ENCODE data around the gene EBF3.

EBF3 gene

GRCh38 chr10:129963641-129964501 is at the start of gene EBF3:
EBF3 (minus strand) TSS chr10:129964274; CDS start chr10:129963768, 506 bp downstream.
- no peak for DNase-seq (ENCODE audit: low read depth)

GRCh38 chr10:130013335-130014262 is 49.5 kb upstream of the EBF3 start:
- DNase-seq (ENCODE audit: low read depth): no peak

- no peak for DNase-seq (ENCODE audit: low read depth)
Measured at GRCh38 chr10:130012129-130012528, 48.1 kb upstream of the EBF3 start.

GRCh38 chr10:130010653-130011052 is 46.6 kb upstream of the EBF3 start:
- no peak for DNase-seq (ENCODE audit: low read depth)

- DNase-seq (ENCODE audit: low read depth): no peak
Measured at GRCh38 chr10:130009228-130009627, 45.2 kb upstream of the EBF3 start.

GRCh38 chr10:130003787-130004613 is 39.9 kb upstream of the EBF3 start:
- DNase-seq (ENCODE audit: low read depth): no peak

GRCh38 chr10:130003166-130003565 is 39.1 kb upstream of the EBF3 start:
- no peak for DNase-seq (ENCODE audit: low read depth)

GRCh38 chr10:130002606-130003005 is 38.5 kb upstream of the EBF3 start:
- DNase-seq (ENCODE audit: low read depth): no peak

GRCh38 chr10:130000918-130001317 is 36.8 kb upstream of the EBF3 start:
- no peak for DNase-seq (ENCODE audit: low read depth)

- no peak for DNase-seq (ENCODE audit: low read depth)
Measured at GRCh38 chr10:129999140-129999539, 35.1 kb upstream of the EBF3 start.

- no peak for DNase-seq (ENCODE audit: low read depth)
Measured at GRCh38 chr10:129993621-129994020, 29.5 kb upstream of the EBF3 start.

- DNase-seq (ENCODE audit: low read depth): no peak
Measured at GRCh38 chr10:129992356-129992755, 28.3 kb upstream of the EBF3 start.

GRCh38 chr10:129982825-129983224 is 18.8 kb upstream of the EBF3 start:
- DNase-seq (ENCODE audit: low read depth): no peak

- DNase-seq (ENCODE audit: low read depth): no peak
Measured at GRCh38 chr10:129978980-129979379, 14.9 kb upstream of the EBF3 start.

GRCh38 chr10:129978322-129978721 is 14.2 kb upstream of the EBF3 start:
- DNase-seq (ENCODE audit: low read depth): no peak

GRCh38 chr10:129977794-129978193 is 13.7 kb upstream of the EBF3 start:
- DNase-seq (ENCODE audit: low read depth): no peak

- DNase-seq (ENCODE audit: low read depth): no peak
Measured at GRCh38 chr10:129973674-129974059, 9.6 kb upstream of the EBF3 start.

GRCh38 chr10:129972966-129973673 is 9.0 kb upstream of the EBF3 start:
- DNase-seq (ENCODE audit: low read depth): no peak

GRCh38 chr10:129972145-129972965 is 8.3 kb upstream of the EBF3 start:
- DNase-seq (ENCODE audit: low read depth): no peak

GRCh38 chr10:129971381-129972144 is 7.5 kb upstream of the EBF3 start:
- DNase-seq (ENCODE audit: low read depth): no peak

All from HS-27A (cell line).